HUES48 (cell line): ENCODE measurements around the gene UQCRFS1.

ENCODE experiments used
- H3K27ac ChIP-seq: one replicate; pipeline ENCODE4 v1.7.0; 2013; ENCODE audit warnings: low read depth, low read length, inconsistent platforms
- H3K27me3 ChIP-seq: 2 replicates; pipeline ENCODE4 v1.6.1; 2013; ENCODE audit warnings: mild to moderate bottlenecking, low read length; ENCODE audit not compliant: control insufficient read depth, insufficient read depth
- H3K36me3 ChIP-seq: 2 replicates; pipeline ENCODE4 v1.6.1; 2013; ENCODE audit warnings: low read length; ENCODE audit not compliant: control insufficient read depth, insufficient read depth
- H3K4me1 ChIP-seq: 2 replicates; pipeline ENCODE4 v1.6.1; 2013; ENCODE audit warnings: mild to moderate bottlenecking, low read length; ENCODE audit not compliant: control insufficient read depth, insufficient read depth
- H3K4me3 ChIP-seq: 2 replicates; pipeline ENCODE4 v1.5.1; 2013; ENCODE audit warnings: mild to moderate bottlenecking, low read depth, low read length
- H3K9ac ChIP-seq: 2 replicates; pipeline ENCODE4 v1.6.1; 2013; ENCODE audit warnings: mild to moderate bottlenecking, low read depth, low read length, moderate library complexity
- H3K9me3 ChIP-seq: 2 replicates; pipeline ENCODE4 v1.6.1; 2013; ENCODE audit warnings: low read length; ENCODE audit not compliant: control insufficient read depth, insufficient read depth

UQCRFS1 gene

DNA sequence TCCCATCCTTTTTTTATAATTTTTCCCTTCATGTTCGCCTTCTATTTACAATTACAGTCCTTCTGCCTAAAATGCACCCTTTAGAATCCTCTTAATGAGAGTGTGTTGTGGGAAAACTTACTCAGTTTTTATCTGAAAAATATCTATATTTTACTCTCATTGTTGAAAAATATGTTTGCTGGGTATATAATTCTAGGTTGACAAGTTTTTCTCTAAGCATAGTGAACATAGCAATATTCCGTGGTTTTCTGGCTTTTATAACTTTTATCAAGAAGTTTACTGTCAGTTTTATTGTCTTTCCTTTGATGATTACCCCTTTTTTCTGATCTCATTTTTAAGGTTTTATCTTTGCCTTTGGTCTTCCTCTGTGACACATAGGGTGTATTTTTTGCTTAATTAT is 57.3 kb downstream of the UQCRFS1 start:
- Histone ChIP-seq H3K4me1 (no peaks in the 10 kb centered on the region), H3K4me3 (no peak overlapping the region), H3K9ac (no peak overlapping the region), H3K36me3 (no peaks in the 10 kb centered on the region), H3K27me3 (no peaks in the 10 kb centered on the region), H3K9me3 (0 out of 2 replicates have a peak, but pooled peaks cover 2% of the 10 kb centered on the region), H3K27ac (no peak overlapping the region)
